ENCODE measurements around the gene ARHGAP25.

DNA sequence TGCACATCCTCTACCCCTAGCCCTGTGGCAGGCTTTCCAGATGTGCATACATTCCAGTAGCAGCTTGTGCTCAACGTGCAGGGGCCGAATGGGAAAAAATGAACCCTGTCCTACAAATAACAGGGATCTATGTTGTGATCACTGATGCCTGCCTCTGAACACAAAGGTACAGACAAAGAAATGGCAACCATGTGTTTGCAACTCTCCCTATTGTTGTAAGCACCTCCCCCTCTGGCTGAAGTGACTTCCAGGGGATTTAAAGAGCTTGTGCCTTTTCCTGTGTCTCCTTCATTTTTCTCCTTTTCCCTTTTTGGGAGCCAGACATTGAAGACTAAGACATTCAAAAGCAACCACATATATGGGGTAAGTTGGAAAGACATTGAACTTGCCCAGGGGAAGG is 21.6 kb downstream of the ARHGAP25 start:
- TF ChIP-seq, protein P1, sequence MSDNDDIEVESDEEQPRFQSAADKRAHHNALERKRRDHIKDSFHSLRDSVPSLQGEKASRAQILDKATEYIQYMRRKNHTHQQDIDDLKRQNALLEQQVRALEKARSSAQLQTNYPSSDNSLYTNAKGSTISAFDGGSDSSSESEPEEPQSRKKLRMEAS (IDR thresholded peaks at IDR 0.05) = no peak
- TF ChIP-seq, protein P2, sequence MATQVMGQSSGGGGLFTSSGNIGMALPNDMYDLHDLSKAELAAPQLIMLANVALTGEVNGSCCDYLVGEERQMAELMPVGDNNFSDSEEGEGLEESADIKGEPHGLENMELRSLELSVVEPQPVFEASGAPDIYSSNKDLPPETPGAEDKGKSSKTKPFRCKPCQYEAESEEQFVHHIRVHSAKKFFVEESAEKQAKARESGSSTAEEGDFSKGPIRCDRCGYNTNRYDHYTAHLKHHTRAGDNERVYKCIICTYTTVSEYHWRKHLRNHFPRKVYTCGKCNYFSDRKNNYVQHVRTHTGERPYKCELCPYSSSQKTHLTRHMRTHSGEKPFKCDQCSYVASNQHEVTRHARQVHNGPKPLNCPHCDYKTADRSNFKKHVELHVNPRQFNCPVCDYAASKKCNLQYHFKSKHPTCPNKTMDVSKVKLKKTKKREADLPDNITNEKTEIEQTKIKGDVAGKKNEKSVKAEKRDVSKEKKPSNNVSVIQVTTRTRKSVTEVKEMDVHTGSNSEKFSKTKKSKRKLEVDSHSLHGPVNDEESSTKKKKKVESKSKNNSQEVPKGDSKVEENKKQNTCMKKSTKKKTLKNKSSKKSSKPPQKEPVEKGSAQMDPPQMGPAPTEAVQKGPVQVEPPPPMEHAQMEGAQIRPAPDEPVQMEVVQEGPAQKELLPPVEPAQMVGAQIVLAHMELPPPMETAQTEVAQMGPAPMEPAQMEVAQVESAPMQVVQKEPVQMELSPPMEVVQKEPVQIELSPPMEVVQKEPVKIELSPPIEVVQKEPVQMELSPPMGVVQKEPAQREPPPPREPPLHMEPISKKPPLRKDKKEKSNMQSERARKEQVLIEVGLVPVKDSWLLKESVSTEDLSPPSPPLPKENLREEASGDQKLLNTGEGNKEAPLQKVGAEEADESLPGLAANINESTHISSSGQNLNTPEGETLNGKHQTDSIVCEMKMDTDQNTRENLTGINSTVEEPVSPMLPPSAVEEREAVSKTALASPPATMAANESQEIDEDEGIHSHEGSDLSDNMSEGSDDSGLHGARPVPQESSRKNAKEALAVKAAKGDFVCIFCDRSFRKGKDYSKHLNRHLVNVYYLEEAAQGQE (IDR thresholded peaks at IDR 0.05) = no peak
- TF ChIP-seq, protein P3, sequence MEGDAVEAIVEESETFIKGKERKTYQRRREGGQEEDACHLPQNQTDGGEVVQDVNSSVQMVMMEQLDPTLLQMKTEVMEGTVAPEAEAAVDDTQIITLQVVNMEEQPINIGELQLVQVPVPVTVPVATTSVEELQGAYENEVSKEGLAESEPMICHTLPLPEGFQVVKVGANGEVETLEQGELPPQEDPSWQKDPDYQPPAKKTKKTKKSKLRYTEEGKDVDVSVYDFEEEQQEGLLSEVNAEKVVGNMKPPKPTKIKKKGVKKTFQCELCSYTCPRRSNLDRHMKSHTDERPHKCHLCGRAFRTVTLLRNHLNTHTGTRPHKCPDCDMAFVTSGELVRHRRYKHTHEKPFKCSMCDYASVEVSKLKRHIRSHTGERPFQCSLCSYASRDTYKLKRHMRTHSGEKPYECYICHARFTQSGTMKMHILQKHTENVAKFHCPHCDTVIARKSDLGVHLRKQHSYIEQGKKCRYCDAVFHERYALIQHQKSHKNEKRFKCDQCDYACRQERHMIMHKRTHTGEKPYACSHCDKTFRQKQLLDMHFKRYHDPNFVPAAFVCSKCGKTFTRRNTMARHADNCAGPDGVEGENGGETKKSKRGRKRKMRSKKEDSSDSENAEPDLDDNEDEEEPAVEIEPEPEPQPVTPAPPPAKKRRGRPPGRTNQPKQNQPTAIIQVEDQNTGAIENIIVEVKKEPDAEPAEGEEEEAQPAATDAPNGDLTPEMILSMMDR (IDR thresholded peaks at IDR 0.05; ENCODE audit: low read depth, low read length, missing input control) = no peak
